Activated T-cell treated with anti-CD3 and anti-CD28 coated beads for 1 hour (primary cell): ENCODE results near the gene DIAPH3.

ENCODE experiments used
- DNase-seq: peaks from one replicate; pipeline ENCODE4 v3.0.0-alpha.2; 2020; ENCODE audit warnings: low read depth

The DIAPH3 gene

DNA sequence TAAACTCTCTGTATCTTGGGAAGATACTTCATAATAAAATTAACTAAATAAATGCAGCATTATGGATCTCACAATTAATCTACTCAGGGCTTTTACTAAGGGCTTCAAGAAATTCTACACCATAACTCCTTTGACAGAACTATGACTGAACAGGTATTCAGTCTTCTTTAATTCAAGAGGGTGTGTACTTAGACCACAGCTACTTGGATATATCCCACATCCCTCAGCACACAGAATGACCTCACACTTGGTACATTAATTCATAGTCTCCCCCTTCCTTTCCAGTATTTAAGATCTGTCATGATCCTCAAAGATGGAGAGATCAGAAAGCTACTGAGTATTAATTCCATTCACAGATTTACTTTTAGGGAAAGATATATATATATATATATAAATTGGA is 11.6 kb downstream of the DIAPH3 start:
- no peak for DNase-seq

DNA sequence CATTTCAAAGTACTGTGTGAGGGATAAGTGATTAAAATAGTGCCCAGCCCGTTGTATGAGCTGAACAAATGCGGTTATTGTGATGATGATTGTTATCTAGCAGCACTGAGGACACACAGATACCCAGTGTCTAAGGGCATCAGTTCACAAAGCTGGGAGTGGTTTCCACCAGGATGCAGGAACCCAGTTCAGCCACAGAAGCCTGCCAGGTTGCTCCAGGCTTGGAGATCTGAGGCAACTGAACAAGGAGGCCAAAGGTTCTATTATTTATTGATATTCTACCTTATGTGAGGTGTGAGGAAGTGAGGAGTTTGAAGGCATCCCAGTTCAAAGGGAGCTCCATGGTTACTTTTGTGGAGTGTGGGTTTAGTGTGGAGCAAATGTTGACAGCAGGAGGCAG is 13.2 kb downstream of the DIAPH3 start:
- no peak for DNase-seq

DNA sequence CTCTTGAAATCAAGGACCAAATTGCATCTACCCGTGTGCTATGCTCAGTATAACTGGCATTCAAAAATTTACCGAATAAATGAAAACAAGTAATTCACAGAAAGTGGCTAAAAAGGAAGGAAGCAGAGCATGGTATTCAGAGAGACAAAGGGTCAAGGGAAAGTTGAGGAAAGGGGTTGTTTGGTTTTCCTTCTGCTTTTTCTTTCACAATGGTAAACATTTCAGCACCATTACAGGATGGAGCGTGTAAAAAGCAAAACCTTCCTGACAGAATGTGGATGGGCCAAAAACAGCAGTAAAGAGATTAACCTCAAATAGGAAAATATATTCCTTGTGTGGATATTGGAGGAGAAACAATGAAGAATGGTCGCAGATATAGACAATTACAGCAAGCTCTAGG is 14.8 kb downstream of the DIAPH3 start:
- DNase-seq = no peak

DNA sequence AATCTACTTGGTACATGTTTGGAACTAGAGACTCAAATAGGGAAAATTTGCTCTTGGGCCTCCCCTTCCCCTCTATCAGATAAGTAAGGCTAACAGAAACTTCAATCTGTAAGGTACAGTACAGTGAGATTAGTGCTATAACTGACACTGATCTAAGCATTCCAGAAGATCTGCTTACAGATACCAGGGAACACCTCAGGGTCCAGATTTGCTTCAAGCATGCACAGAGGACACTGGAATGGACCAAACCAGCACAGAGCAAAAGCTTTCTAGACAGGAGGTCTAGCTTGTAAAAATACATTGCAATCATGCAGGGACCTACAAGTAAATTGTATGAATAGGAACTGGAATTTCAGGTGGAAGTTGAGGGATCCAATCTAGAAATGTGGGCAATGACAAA is 16.4 kb downstream of the DIAPH3 start:
- DNase-seq = no peak

DNA sequence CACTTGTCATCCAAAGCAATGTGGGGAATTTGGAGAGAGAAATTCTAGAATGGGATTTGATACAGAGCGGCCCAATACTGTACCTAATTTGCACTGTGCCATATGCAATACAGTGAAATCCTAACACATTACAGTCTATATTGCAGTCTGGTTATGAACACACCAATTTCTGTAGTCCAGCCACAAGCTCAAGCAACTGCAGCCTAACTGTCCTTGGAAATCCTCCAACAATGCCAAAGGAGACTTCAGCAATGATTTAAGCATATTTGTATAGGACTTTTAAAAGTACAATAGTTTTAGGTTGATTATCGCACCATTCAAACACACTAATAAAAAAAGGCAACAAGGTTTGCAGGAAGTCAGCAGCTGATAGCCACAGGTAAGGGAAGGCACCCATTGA is 17.3 kb downstream of the DIAPH3 start:
- no peak for DNase-seq

DNA sequence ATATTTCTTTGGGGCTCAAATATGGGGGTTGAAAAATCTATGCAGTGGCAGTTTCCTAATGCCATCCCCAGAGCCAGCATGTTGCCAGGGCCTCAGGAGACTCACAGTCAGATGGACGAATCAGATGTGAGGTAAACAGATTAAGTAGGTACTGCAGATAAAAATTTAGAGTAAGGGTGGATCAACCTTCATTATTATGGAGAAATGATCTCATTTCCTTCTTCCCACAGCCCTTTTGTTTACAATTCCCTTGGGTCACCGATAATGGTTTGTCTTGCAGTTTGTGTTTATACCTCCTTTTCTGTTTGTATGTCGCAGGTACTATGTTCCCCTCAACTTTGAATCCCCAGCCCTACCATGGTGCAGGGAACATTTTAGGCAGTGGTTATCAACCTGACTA is 20.0 kb downstream of the DIAPH3 start:
- no peak for DNase-seq

DNA sequence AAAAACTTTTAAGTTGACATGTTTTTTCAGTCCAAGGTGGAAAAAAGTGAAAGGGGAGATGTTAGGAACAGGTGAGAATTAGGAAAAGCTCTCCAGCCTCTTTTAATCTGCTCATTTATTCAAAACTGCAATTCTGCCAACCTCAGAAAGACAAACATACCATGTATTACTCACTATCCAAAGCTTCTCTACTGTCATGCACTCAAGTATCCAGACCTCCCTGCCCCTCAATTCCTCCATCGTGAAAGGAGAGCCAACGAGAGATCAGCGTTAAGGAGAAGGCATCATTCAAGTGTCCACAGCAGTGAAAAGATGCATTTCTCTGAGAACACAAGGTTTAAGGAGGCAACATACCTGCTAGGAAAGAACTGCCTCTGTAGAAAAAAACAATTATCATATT is 24.5 kb downstream of the DIAPH3 start:
- DNase-seq = no peak

DNA sequence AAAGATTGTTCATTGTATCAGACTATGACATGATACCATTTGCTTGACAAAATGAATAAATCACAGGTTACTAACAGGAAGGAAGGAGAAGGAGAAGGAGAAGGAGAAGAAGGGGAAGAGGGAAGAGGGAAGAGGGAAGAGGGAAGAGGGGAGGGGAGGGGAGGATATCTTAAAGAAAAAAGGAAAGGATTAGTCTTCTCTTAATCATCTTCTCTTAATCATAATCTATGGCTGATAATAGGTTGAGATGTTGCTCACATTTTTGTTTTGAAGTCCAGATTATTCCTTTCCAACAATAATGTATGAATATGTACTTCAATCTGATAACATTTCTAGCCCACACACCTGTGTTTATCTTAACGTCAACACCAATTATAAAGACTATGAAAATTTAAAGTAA is 25.1 kb downstream of the DIAPH3 start:
- no peak for DNase-seq

DNA sequence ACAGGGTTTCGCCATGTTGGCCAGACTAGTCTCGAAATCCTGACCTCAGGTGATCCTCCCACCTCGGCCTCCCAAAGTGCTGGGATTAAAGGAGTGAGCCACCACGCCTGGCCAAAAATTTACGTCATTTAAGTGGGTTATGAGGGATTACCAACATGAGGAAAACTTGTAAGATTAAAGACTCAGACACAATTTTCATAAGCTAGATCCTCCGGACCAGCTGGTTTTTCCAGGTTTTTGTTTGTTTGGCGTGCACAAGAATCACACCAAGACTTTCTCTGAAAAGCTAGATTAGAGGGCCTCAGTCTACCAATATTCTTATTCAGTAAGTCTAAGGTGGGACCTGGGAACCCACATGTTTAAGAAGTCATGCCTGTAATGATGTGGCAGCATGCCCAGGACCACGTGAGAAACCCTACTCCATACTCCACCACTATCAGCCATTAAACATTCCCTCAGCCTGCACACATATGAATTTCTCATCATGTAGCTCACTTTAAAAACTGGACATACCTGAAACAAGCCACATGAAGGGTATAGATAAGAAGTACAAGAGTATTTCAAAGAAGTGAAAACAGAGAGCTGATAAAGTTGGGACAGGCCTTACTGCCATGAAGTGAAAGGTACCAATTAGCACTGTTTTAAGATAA is 25.7 kb downstream of the DIAPH3 start:
- DNase-seq = no peak

DNA sequence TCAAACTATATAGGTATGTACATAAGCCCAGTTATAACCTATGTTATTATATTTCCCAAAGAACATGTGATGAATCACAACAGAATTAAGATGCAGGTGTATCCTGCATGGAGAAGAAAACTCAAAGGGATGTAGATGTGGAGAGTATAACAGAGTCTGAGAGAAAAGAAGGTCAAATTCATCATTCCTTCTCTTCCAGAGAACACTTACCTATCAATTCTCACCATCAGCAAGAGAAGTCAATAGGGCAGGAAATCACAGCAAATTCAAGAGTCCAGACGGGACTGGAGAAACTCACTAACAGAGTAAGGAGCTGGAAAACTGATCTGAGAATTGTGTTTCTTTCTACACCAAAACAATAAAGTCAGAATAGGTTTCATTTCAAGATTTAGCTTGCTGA is 28.4 kb downstream of the DIAPH3 start:
- DNase-seq = no peak

DNA sequence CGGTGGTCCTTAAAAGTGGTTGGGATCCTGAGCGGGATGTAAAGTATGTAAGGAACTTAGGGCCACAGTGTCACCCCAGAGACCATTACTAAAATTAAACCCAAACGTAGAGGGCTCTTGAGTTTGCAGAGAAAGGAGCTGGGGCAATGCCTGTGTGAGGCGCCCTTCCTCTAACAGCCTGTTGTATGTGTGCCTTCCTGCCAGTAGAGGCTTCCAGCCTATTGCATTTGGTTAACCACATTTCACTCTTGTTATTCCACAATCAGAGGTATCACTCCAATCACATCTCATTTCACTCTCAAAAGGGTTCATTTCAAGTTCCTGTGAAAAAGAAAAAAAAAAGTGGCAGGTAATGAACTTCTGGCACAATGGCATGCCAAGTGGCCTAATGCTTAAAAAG is 29.4 kb downstream of the DIAPH3 start:
- no peak for DNase-seq

DNA sequence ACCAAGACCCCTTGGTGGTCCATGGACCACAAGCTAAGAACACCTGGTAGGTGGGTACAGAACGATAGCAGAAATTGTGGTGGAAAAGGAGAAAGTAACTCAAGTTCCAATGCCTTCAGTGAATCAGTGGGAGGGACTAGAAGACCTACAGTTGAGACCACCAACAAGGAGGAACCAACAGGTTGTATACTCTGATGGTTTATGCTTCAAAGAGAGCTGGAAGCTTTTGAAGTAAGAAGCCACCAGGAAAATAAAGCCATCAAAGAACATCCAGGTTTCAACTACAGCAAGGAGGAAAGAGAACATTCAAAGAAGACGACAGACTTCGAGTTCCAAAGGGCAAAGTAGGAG is 42.4 kb downstream of the DIAPH3 start:
- no peak for DNase-seq

DNA sequence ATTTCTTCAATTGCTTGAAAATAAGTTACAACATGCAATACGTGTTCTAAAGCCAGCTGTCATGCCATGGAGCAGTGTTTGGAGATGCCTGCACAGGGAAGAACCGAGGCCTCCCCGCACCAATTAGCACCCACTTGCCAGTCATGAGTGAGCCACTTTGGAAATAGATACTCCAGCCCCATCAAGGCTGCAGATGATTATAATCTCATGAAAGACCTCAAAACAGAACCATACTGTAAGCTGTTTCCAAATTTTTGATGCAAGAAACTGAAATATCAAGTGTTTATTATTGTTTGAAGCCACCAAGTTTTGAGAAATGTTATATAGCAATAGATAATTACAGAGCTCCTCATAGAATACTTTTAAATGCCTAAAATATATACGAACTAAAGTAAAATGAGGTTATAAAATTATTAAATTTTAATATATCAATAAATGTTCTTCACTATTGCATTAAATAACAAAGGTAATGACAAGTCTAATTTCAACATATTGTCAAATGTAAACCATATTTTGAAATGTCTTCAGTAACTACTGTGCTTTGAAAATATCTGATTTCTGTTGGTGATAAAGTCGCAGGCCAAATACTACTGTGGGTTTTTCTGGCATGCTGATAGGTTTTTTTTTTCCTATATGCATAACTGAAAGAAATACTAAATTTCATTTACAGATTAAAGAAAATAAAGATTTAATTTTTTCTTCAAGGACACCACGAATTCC is 43.0 kb downstream of the DIAPH3 start:
- no peak for DNase-seq

DNA sequence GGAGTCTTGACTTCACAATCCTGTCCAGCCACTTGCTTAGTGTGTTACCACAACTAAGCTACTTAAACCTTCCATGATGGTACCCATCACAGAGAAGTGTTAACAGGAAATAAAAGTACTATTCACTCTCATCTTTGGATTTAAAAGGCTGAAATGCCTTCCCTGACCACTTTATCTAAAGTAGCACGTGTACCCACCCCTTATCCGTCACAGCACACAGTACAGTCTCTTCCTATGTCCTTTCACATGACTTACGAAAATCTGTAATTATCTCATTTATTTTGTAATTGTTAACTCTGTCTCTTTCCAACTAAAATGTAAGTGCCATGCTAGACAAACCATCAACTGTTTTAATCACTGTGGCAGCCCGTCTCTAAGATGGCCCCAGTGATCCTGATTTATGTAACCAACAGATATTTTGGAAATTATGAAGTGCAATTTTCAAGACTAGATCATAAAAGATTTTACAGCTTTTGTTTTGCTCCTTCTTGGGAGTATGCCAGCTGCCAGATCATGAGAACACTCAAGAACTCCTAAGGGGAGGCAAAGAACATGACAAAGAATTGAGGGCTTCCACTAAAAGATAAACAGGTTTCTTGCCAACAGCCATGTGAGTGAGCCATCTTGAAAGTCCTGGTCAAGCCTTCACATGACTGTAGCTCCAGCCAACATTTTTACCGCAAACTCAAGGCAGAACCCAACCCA is 44.9 kb downstream of the DIAPH3 start:
- DNase-seq = no peak

DNA sequence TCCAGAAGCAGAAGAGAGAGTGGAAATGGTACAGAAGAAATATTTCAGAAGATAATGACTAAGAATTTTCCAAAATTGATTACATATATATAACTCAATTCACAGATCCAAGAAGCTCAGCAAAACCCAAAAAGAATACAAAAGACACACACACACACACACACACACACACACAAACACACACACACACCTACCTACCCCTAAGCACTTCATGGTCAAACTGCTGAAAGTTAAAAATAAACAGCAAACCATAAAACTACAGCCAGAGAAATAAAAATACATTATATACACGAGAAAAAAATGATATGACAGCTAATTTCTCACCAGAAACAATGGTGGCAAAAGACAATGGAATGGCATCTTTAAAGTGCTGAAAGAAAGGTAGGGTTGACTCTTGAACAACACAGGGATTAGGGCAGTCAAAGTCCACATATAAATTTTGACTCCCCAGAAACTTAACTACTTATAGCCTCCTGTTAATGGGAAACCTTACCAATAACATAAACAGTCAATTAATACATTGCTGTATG is 49.2 kb downstream of the DIAPH3 start:
- DNase-seq = no peak

DNA sequence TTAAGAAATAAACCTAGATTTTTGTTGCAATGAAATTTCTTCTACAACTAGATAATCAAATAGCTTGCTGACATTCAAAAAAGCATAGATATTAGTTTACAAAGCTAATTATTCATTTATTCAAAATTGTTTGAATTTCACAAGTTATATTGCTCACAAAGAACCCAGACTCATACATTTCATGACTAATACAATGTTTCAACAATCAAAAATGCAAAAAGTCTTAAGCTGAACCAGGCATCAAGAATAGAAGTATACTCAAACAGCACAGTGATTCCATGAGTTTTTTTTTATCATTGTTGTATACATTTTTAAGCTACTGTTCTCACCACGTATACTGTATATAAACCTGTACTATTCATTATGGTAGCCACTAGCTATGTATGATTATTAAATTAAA is 51.0 kb downstream of the DIAPH3 start:
- no peak for DNase-seq

DNA sequence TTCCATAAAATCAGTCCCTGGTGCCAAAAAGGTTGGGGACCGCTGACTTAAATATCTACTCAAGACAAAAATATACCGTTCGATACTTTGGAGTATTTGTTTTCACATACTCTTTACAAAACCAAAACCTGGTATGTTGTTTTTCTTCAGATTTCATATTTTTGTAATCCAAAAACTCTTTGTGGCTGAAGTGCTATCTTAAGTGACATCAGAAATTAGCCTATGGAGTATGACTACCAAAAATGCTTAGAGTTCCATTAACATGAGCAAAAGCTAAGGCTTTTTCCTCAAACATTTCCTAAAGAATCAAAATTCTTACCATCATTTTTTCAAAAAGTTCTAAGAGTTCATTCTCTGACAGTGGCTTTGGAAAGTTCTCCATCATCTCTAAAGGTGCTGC is 52.0 kb downstream of the DIAPH3 start:
- no peak for DNase-seq

DNA sequence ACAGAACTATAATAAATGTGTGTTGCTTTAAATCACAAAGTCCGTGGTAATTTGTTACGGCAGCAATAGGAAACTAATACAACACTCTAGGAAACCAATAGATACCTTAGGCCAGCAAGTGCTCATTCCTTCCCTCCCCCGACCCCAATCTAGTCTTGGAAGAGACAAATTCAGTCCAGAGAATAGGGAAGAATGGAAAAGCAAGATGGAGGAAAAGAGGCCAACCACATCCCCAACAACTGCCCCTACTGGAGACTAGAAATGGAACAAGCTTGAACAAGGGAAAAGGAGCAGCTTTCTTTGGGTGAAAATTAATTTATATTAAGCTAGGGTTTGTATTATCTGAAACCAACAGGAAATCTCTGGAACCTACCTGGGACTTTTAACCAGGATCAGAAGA is 54.4 kb downstream of the DIAPH3 start:
- no peak for DNase-seq

DNA sequence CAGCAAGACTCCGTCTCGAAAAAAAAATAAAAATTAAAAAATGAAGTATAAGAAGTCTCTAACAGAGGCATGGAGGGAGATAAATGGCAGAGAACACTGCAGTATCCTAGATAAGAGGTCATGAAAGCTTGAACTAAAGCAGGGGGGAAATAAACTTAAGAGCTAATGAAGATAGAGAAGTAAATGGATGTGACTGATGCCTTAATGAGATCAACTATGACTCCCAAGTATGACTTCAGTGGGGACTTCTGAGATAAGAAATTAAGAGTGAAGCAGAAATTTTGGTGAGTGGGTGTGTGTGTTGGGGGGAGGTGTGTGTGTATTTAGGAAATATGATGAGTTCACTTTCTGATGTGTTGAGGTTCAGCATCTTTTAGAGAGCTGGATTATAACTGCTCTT is 55.1 kb downstream of the DIAPH3 start:
- DNase-seq = no peak

DNA sequence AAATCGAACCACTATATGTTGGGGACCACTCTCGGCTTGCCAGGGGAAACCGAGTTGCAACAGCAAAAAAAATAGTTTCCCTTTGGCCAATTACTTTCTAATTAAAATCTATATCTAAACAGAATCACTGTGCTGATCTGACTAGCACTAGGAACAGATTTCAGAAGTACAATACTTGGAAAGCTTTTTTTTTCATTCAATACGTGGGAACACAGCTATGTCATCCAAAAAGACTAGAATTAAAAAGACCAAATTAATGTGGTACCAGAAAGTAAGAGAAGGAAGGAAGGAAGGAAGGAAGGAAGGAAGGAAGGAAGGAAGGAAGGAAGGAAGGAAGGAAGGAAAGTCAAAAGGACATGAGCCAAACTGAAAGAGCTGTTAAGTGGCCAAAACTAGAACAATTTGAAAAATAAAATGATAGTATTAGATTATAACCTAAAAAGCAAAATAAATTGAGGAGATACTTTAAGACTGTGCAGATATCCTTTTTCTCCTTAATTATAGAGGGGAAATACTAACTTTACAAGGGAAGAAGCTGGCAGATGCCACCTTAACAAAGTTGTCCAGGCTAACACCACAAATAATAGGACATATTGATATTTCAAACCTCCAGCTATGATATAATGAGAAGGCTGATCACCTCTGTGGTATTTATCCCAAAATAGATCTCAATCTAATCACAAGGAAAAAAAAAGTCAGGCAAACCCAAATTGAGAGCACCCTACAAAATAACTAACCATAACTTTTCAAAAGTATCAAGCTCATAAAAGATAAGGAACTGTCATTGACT is 63.9 kb downstream of the DIAPH3 start:
- no peak for DNase-seq

DNA sequence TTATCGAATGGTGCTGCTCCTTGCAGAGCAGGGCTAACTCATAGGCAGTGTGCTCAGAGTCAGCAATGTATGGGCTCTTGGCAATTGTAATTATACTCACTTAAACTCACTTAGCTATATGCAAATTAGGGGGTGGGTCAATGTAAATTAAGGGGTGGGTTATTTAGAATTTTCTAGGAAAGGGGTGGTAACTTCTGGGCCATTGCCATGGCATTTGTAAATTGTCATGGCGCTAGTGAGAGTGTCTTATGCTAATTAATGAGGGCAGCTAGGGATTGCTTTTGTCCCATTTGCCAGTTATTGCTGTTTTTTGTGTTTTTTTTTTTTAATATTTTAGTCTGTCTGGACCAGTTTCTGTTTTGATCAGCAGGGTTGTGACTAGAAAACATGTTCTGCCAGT is 68.4 kb downstream of the DIAPH3 start:
- DNase-seq = no peak

DNA sequence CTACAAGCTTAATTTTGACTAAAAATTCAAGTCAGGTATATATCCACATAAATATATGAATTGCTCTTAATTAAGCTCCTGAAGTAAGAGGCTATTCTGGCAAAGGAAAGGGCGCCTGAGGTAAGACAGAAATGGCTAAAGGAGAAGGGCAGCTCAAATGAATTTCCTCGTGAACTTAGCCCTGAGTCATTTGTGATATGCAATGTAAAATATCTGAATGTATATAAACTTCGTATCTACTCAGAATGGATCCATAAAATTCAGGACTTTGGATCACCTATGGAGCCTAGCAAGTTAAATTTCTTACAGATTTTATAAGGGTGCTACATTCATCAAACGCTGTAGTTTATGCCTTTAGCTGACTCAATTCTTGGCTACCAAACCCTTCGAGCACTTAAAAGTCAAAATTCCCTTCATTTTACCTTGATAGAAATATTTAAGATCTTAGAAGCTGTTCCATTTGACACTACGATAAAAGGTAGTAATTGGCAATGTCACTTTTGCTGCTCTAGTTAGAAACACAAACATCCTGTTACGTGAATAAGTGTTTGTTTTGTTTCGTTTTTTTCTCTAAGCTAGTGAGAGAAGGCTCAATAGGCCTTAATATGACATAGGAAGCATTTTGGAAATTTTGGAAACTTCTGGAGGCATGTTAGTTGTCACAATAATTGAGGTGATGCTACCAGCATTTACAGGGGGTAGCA is 69.2 kb downstream of the DIAPH3 start:
- DNase-seq = no peak
